Vagina (tissue), 2 donors: ENCODE data around the gene CGB1. TPM values are rescaled to one million over a fixed set of nuclear protein-coding genes. Genes with fewer than 3 reads are reported as not detected.

Experiments used
- DNase-seq, 2 donors: peaks; one replicate each; pipeline ENCODE4 v3.0.0-alpha.2; 2017; ENCODE audit errors: extremely low spot score in 2 of 2
- H3K27ac ChIP-seq: fragments of 200-600 bp; sonication (generic); one replicate; pipeline ENCODE4 v1.5.1; 2019
- H3K27me3 ChIP-seq: fragments of 200-600 bp; sonication (generic); one replicate; pipeline ENCODE4 v1.5.1; 2019
- H3K36me3 ChIP-seq, 2 donors: fragments of 200-600 bp; sonication (generic); one replicate each; pipeline ENCODE4 v1.5.1; 2017 to 2019
- H3K4me1 ChIP-seq: fragments of 200-600 bp; sonication (generic); one replicate; pipeline ENCODE4 v1.5.1; 2019
- H3K4me3 ChIP-seq, 2 donors: fragments of 200-600 bp; sonication (generic); 1 replicate in 1 of 2; 2 replicates in 1 of 2; pipeline ENCODE4 v1.5.1; 2016 to 2019
- H3K9me3 ChIP-seq: fragments of 200-600 bp; sonication (generic); one replicate; pipeline ENCODE4 v1.5.1; 2019
- CTCF ChIP-seq, 3 experiments: fragments of 450-650 bp in 2 of 3; fragments of 200-600 bp in 1 of 3; sonication (generic) in 1 of 3; IDR thresholded peaks; one replicate each; pipeline ENCODE4 v1.5.1; 2017 to 2019; ENCODE audit warnings: antibody characterized with exemption in 3 of 3, mild to moderate bottlenecking in 2 of 3, moderate library complexity in 2 of 3
- POLR2A ChIP-seq, 2 donors: fragments of 450-650 bp; IDR thresholded peaks; one replicate each; pipeline ENCODE4 v1.6.1; 2017; ENCODE audit warnings: antibody characterized with exemption in 2 of 2, mild to moderate bottlenecking in 2 of 2, moderate library complexity in 2 of 2
- POLR2AphosphoS5 ChIP-seq, 2 donors: sonication (generic); formaldehyde crosslinking; IDR thresholded peaks; one replicate each; pipeline ENCODE4 v1.9.0; 2017; ENCODE audit warnings: antibody characterized with exemption in 2 of 2, mild to moderate bottlenecking in 2 of 2, low read depth in 1 of 2; ENCODE audit not compliant: insufficient read depth in 1 of 2
- intact Hi-C: fragments of 100-400 bp; cut with DNase I; formaldehyde crosslinking; loops from one replicate; pipeline ENCODE4 v1.15.1; 2023
- microRNA-seq: library from miRNA; unstranded; fragments of <30 nt; microRNA quantifications from one replicate; pipeline ENCODE4, GENCODE V29; 2017; ENCODE audit warnings: borderline number of aligned reads, borderline replicate concordance
- small RNA-seq: library from RNA; depleted of rRNA; stranded (forward); fragments of <200 nt; gene quantifications from one replicate; pipeline ENCODE3, GENCODE V24; 2016
- total RNA-seq: library from RNA; depleted of rRNA; stranded (reverse); fragments of >200 nt; gene quantifications from one replicate; pipeline ENCODE4 v1.2.3, GENCODE V29; 2016

Gene CGB1
- total RNA-seq, 1 donor from 2014 or later, result not detected

- intact Hi-C loops, result no loop called here
- Histone ChIP-seq H3K27me3 (no peaks in the 10 kb centered on the region), H3K36me3 (peaks cover 0 to 54% of the 10 kb centered on the region in 2 donors), H3K4me1 (peaks cover 28% of the 10 kb centered on the region), H3K27ac (no peak overlapping the region), H3K9me3 (no peaks in the 10 kb centered on the region), H3K4me3 (no peak overlapping the region)
- TF ChIP-seq POLR2A (IDR thresholded peaks at IDR 0.05), result no peak
- TF ChIP-seq CTCF (IDR thresholded peaks at IDR 0.05), result no peak
- no peak for TF ChIP-seq POLR2AphosphoS5 (IDR thresholded peaks at IDR 0.05; ENCODE audit: insufficient read depth in 1 of 2, low read depth in 1 of 2)
- no peak for DNase-seq
These were observed 49.4 kb downstream of the CGB1 start for GRCh38 chr19:48987323-48987722.

- intact Hi-C loops, result no loop called here
- no peaks in the 10 kb centered on the region for H3K9me3 ChIP-seq
- no peak overlapping the region for H3K4me3 ChIP-seq
- peaks cover 0 to 62% of the 10 kb centered on the region in 2 donors for H3K36me3 ChIP-seq
- no peak for TF ChIP-seq POLR2A (IDR thresholded peaks at IDR 0.05)
- TF ChIP-seq POLR2AphosphoS5 (IDR thresholded peaks at IDR 0.05; ENCODE audit: insufficient read depth in 1 of 2, low read depth in 1 of 2), result no peak
- TF ChIP-seq CTCF (IDR thresholded peaks at IDR 0.05), result no peak
- H3K27ac ChIP-seq, result no peak overlapping the region
- peaks cover 17% of the 10 kb centered on the region for H3K4me1 ChIP-seq
- H3K27me3 ChIP-seq, result no peaks in the 10 kb centered on the region
- DNase-seq, result no peak
These were observed 50.5 kb downstream of the CGB1 start for GRCh38 chr19:48986211-48986610.

DNA sequence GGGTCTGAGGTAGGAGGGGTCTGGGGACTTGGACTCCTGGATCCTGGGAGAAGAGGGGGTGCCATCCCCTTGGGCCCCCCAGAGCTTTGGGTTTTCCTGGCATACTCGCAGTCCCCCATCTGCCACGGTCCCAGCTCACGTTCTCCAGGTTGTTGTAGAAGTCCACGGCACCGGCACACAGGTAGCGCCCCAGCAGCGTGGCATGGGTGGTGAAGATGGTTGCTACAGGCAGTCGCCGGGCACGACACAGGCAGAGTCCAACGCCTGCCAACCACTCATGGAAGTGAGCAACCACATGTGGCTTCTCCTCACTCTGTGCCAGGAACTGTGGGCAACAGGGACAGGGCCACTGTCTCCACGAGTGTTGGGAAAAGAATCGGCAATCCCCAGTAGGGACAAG lies 51.0 kb downstream of the CGB1 start:
- DNase-seq, result no peak
- H3K4me1 ChIP-seq, result peaks cover 12% of the 10 kb centered on the region
- H3K27me3 ChIP-seq, result no peaks in the 10 kb centered on the region
- peaks cover 0 to 64% of the 10 kb centered on the region in 2 donors for H3K36me3 ChIP-seq
- TF ChIP-seq POLR2AphosphoS5 (IDR thresholded peaks at IDR 0.05; ENCODE audit: insufficient read depth in 1 of 2, low read depth in 1 of 2), result no peak
- TF ChIP-seq POLR2A (IDR thresholded peaks at IDR 0.05), result no peak
- TF ChIP-seq CTCF (IDR thresholded peaks at IDR 0.05), result no peak
- H3K27ac ChIP-seq, result no peak overlapping the region
- H3K9me3 ChIP-seq, result no peaks in the 10 kb centered on the region
- no peak overlapping the region for H3K4me3 ChIP-seq
- intact Hi-C loops, result no loop called here

Small RNAs within 50 kb of the gene (microRNA-seq; reads per million reads assigned to microRNA genes)
- gene MIR6798, result not detected

Small RNAs within 50 kb of the gene (small RNA-seq; reads per million reads assigned to genes)
- not detected for gene MIR6798
- gene RN7SL708P, result not detected

Other genes starting within 250 kb of the CGB1 start
- gene BCAT2, start 225.9 kb downstream of the CGB1 start, total RNA-seq, result 41.5 TPM
- 19.2 TPM for gene HSD17B14, start 200.4 kb downstream of the CGB1 start, total RNA-seq
- 37.1 TPM for gene PLEKHA4, start 168.3 kb downstream of the CGB1 start, total RNA-seq
- 52.1 TPM for gene PPP1R15A, start 164.5 kb downstream of the CGB1 start, total RNA-seq
- not detected for gene TULP2, start 138.2 kb downstream of the CGB1 start, total RNA-seq
- 151 TPM for gene NUCB1, start 136.6 kb downstream of the CGB1 start, total RNA-seq
- gene DHDH, start 103.2 kb downstream of the CGB1 start, total RNA-seq, result not detected
- 52.3 TPM for gene BAX, start 82.0 kb downstream of the CGB1 start, total RNA-seq
- gene FTL, start 71.6 kb downstream of the CGB1 start, total RNA-seq, result 4,380 TPM
- 32.2 TPM for gene GYS1, start 43.6 kb downstream of the CGB1 start, total RNA-seq
- gene RUVBL2, start 43.0 kb downstream of the CGB1 start, total RNA-seq, result 100 TPM
- gene LHB, start 19.8 kb downstream of the CGB1 start, total RNA-seq, result not detected
- gene CGB3, start 12.6 kb downstream of the CGB1 start, total RNA-seq, result not detected
- not detected for gene CGB2, start 5.0 kb downstream of the CGB1 start, total RNA-seq
- gene CGB5, start 7.0 kb upstream of the CGB1 start, total RNA-seq, result not detected
- gene CGB8, start 12.2 kb upstream of the CGB1 start, total RNA-seq, result not detected
- 0.98 TPM for gene CGB7, start 20.9 kb upstream of the CGB1 start, total RNA-seq
- 6.1 TPM for gene NTF4, start 27.9 kb upstream of the CGB1 start, total RNA-seq
- not detected for gene KCNA7, start 35.8 kb upstream of the CGB1 start, total RNA-seq
- 380 TPM for gene SNRNP70, start 48.6 kb upstream of the CGB1 start, total RNA-seq
- gene LIN7B, start 77.5 kb upstream of the CGB1 start, total RNA-seq, result 23.8 TPM
- gene C19orf73, start 82.2 kb upstream of the CGB1 start, total RNA-seq, result not detected
- 4.7 TPM for gene PPFIA3, start 82.6 kb upstream of the CGB1 start, total RNA-seq
- gene HRC, start 118.5 kb upstream of the CGB1 start, total RNA-seq, result 0.25 TPM
- gene TRPM4, start 120.9 kb upstream of the CGB1 start, total RNA-seq, result 22.8 TPM